AG04449 (cell line): Measurements from ENCODE around the gene PRPF4.
A peak's percentile ranks its signal among the peaks of the same experiment; 100 is the strongest.

ENCODE experiments used
- CTCF ChIA-PET: fragments of 350-600 bp; formaldehyde crosslinking; extraction: SDS; loops from one replicate; lab custom pipeline; 2021; ENCODE audit warnings: antibody characterized with exemption; lab: Yijun Ruan, JAX
- POLR2A ChIA-PET: fragments of 400-600, 350-600 bp; formaldehyde crosslinking; extraction: SDS; loops from one replicate; lab custom pipeline; 2020; ENCODE audit warnings: antibody characterized with exemption, inconsistent platforms; lab: Yijun Ruan, JAX
- DNase-seq: peaks from one replicate; pipeline ENCODE4 v3.0.0-alpha.2; 2010; ENCODE audit warnings: low read depth, low spot score
- H3K4me3 ChIP-seq: 2 replicates; pipeline ENCODE4 v1.5.1; 2011; ENCODE audit warnings: low read depth, mild to moderate bottlenecking, control low read depth, low read length
- CTCF ChIP-seq: IDR thresholded peaks from one replicate; pipeline ENCODE4 v1.5.1; 2011; ENCODE audit warnings: mild to moderate bottlenecking, moderate library complexity, low read length, control low read depth, inconsistent platforms; ENCODE audit not compliant: insufficient read depth; ENCODE audit errors: missing control alignments

PRPF4 gene

GRCh38 chr9:113313261-113313660 lies 37.8 kb downstream of the PRPF4 start:
- POLR2A ChIA-PET = no interaction called here
- H3K4me3 ChIP-seq = no peak overlapping the region
- CTCF ChIA-PET = interaction anchor here (0.6 to 7.0 kb wide), 2 partner anchors 77 to 93 kb away, joined by 3 to 132 read pairs; partner anchors contain the start of genes C9orf43 and POLE3
- TF ChIP-seq CTCF = no peak
- no peak for DNase-seq

GRCh38 chr9:113315231-113315630 lies 39.8 kb downstream of the PRPF4 start:
- no peak for DNase-seq
- ChIA-PET CTCF (interaction anchor here (1.4 to 1.5 kb wide), 3 partner anchors 7 to 86 kb away, joined by 3 read pairs; partner anchors contain the start of genes ALAD and CDC26), POLR2A (no interaction called here)
- H3K4me3 ChIP-seq = no peak overlapping the region
- TF ChIP-seq CTCF = no peak

GRCh38 chr9:113316030-113316429 lies 40.6 kb downstream of the PRPF4 start:
- DNase-seq = no peak
- no peak for TF ChIP-seq CTCF
- POLR2A ChIA-PET = no interaction called here
- no peak overlapping the region for H3K4me3 ChIP-seq
- CTCF ChIA-PET = interaction anchor here (0.9 to 1.5 kb wide), 4 partner anchors 8 to 85 kb away, joined by 3 read pairs; partner anchors contain the start of genes ALAD and CDC26

GRCh38 chr9:113317777-113318176 lies 42.3 kb downstream of the PRPF4 start:
- TF ChIP-seq CTCF = peak; percentile 4
- POLR2A ChIA-PET = no interaction called here
- CTCF ChIA-PET = interaction anchor here (1.2 to 3.3 kb wide), 5 partner anchors 8 to 94 kb away, joined by 3 to 22 read pairs (median 4); no protein-coding TSS in a partner anchor
- DNase-seq = no peak
- no peak overlapping the region for H3K4me3 ChIP-seq

- no peak overlapping the region for H3K4me3 ChIP-seq
- no peak for DNase-seq
- CTCF ChIA-PET = interaction anchor here (1.1 to 3.3 kb wide), 5 partner anchors 9 to 93 kb away, joined by 3 to 22 read pairs (median 4); partner anchors contain the start of gene ALAD
- no peak for TF ChIP-seq CTCF
- POLR2A ChIA-PET = no interaction called here
Observed at GRCh38 chr9:113319054-113319453, 43.6 kb downstream of the PRPF4 start.

GRCh38 chr9:113320051-113320450 lies 44.6 kb downstream of the PRPF4 start:
- TF ChIP-seq CTCF = no peak
- no peak overlapping the region for H3K4me3 ChIP-seq
- CTCF ChIA-PET = interaction anchor here (1.4 to 3.3 kb wide), 3 partner anchors 10 to 81 kb away, joined by 3 to 22 read pairs (median 5); partner anchors contain the start of gene ALAD
- POLR2A ChIA-PET = no interaction called here
- no peak for DNase-seq
